ENCODE data around the gene SSTR1. TPM values are rescaled to one million over a fixed set of nuclear protein-coding genes. Genes with fewer than 3 reads are reported as not detected.

Gene SSTR1
- total RNA-seq: 7.2 TPM

GRCh38 chr14:38207736-38208617 lies at the start of gene SSTR1:
Gene SSTR1 (plus strand): TSS chr14:38207904. CDS start chr14:38209390, 1,486 bp downstream.
- no peak for TF ChIP-seq CTCF (IDR thresholded peaks at IDR 0.05)
- Histone ChIP-seq H3K9me3 (peaks cover 0 to 4% of the 10 kb centered on the region in 2 donors), H3K27me3 (no peaks in the 10 kb centered on the region), H3K4me3 (peak within 1 kb of the TSS; percentile 44 to 65), H3K27ac (no peak within 1 kb of the TSS), H3K4me1 (peaks cover 0 to 20% of the 10 kb centered on the region in 2 donors), H3K36me3 (no peaks in the 10 kb centered on the region)
- intact Hi-C loops (cut with DNase I): no loop called here
- no peak for DNase-seq (ENCODE audit: low spot score in 2 of 2)

DNA sequence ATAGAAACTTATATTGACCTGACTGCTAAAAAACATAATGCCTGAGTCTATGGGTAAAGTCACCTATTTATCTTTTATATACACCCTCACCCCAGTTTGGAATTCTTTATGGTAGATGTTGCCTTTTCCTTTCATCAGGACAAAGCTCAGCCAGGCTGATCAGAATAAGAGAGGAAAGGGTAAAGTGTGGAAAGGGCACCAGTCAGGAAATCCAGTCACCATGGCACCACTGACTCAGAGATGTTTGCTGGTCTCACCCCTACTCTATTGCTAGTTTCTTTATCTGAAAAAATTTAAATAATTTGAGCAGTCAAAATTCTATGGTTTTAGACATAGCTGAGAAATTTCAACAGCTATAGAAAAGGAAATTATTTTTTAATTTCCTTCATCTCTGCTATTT lies 49.2 kb upstream of the SSTR1 start:
- no peak for TF ChIP-seq CTCF (IDR thresholded peaks at IDR 0.05)
- intact Hi-C loops (cut with DNase I): no loop called here
- Histone ChIP-seq H3K27ac (no peak overlapping the region), H3K36me3 (no peaks in the 10 kb centered on the region), H3K4me3 (no peak overlapping the region), H3K9me3 (no peaks in the 10 kb centered on the region), H3K4me1 (no peaks in the 10 kb centered on the region), H3K27me3 (no peaks in the 10 kb centered on the region)
- DNase-seq (ENCODE audit: low spot score in 2 of 2): no peak

- no peak for TF ChIP-seq CTCF (IDR thresholded peaks at IDR 0.05)
- no peaks in the 10 kb centered on the region for H3K27me3 ChIP-seq
- no peak overlapping the region for H3K4me3 ChIP-seq
- intact Hi-C loops (cut with DNase I): no loop called here
- H3K9me3 ChIP-seq: no peaks in the 10 kb centered on the region
- H3K27ac ChIP-seq: no peak overlapping the region
- no peak for DNase-seq (ENCODE audit: low spot score in 2 of 2)
- no peaks in the 10 kb centered on the region for H3K36me3 ChIP-seq
- H3K4me1 ChIP-seq: no peaks in the 10 kb centered on the region
Observed at GRCh38 chr14:38168416-38168815, 39.3 kb upstream of the SSTR1 start.

- no peaks in the 10 kb centered on the region for H3K9me3 ChIP-seq
- intact Hi-C loops (cut with DNase I): no loop called here
Observed at GRCh38 chr14:38171197-38171596, 36.5 kb upstream of the SSTR1 start.

DNA sequence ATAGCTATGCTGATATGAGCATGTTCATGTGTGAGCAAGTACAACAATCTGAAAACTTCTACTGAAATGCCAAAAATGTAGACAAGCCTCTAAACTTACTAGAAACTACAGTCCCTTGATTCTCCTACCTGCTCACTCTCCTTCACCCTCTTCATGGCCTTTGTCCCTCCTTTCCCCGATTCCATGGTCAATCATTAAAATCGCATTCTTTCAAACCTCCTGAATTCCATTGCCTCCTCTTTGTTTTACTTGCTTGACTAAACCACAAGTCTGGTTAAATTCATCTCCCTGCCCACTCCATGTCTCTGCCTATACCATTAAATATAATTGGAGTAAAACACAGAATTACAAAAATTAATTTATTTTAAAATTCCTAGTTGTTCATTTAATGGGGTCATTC lies 33.0 kb upstream of the SSTR1 start:
- no peak overlapping the region for H3K4me3 ChIP-seq
- intact Hi-C loops (cut with DNase I): no loop called here
- no peaks in the 10 kb centered on the region for H3K27me3 ChIP-seq
- H3K36me3 ChIP-seq: no peaks in the 10 kb centered on the region
- no peak for DNase-seq (ENCODE audit: low spot score in 2 of 2)
- H3K4me1 ChIP-seq: no peaks in the 10 kb centered on the region
- no peaks in the 10 kb centered on the region for H3K9me3 ChIP-seq
- TF ChIP-seq CTCF (IDR thresholded peaks at IDR 0.05): no peak
- H3K27ac ChIP-seq: no peak overlapping the region

More at GRCh38 chr14:38171197-38171596, 36.5 kb upstream of the SSTR1 start:
- Histone ChIP-seq H3K36me3 (no peaks in the 10 kb centered on the region), H3K27me3 (no peaks in the 10 kb centered on the region), H3K4me1 (no peaks in the 10 kb centered on the region), H3K4me3 (no peak overlapping the region), H3K27ac (no peak overlapping the region)
- TF ChIP-seq CTCF (IDR thresholded peaks at IDR 0.05): no peak
- no peak for DNase-seq (ENCODE audit: low spot score in 2 of 2)
